AG10803 (cell line): ENCODE measurements around the gene SNAPC4.

Experiments used
- DNase-seq: peaks from one replicate; pipeline ENCODE4 v3.0.0; 2010; ENCODE audit warnings: low read depth
- H3K4me3 ChIP-seq: 2 replicates; pipeline ENCODE4 v1.5.1; 2011; ENCODE audit warnings: mild to moderate bottlenecking, low read length, control low read depth
- TF ChIP-seq, protein P1 (sequence below): conservative IDR thresholded peaks from 2 replicates; pipeline ENCODE4 v1.5.1; 2011; ENCODE audit warnings: mild to moderate bottlenecking, low read length, control low read depth, inconsistent platforms

The SNAPC4 gene

GRCh38 chr9:136437430-136437829, 37.5 kb upstream of the SNAPC4 start:
- peak overlapping the region; percentile 71 for H3K4me3 ChIP-seq
- DNase-seq, result peak; percentile 57
- TF ChIP-seq, protein P1, sequence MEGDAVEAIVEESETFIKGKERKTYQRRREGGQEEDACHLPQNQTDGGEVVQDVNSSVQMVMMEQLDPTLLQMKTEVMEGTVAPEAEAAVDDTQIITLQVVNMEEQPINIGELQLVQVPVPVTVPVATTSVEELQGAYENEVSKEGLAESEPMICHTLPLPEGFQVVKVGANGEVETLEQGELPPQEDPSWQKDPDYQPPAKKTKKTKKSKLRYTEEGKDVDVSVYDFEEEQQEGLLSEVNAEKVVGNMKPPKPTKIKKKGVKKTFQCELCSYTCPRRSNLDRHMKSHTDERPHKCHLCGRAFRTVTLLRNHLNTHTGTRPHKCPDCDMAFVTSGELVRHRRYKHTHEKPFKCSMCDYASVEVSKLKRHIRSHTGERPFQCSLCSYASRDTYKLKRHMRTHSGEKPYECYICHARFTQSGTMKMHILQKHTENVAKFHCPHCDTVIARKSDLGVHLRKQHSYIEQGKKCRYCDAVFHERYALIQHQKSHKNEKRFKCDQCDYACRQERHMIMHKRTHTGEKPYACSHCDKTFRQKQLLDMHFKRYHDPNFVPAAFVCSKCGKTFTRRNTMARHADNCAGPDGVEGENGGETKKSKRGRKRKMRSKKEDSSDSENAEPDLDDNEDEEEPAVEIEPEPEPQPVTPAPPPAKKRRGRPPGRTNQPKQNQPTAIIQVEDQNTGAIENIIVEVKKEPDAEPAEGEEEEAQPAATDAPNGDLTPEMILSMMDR, result no peak

- TF ChIP-seq, protein P1, result no peak
- DNase-seq, result no peak
Observed at GRCh38 chr9:136436055-136436634, 36.2 kb upstream of the SNAPC4 start.

DNA sequence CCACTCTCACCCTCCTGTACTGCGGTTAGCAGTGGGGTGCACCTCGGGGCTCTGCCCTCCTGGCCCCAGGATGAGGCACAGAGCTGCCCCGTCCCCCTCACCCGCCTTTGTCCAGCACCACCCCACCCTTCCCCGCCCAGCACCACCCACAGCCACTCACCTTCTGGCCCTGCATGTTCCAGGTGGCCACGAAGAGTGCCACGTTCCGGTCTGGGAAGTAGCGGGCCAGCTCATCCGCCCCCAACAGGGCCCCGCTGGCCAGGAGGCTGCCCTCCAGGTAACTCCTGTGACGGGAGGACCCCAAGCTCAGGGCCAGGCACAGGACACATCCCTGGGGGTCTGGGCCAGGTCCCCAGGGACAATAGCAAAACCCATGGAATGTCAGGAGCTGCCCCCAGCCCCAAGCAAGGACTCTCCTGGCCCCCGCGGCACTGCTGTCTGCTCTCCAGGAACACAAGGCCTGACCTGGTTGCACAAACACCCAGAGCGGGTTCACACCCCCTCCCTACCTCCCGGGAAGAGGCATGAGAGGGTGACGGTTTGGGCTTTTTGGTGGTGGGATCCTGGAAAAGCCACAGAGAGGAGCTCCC, 34.7 kb upstream of the SNAPC4 start:
- TF ChIP-seq, protein P1, result no peak
- DNase-seq, result no peak
- H3K4me3 ChIP-seq, result no peak overlapping the region

More at GRCh38 chr9:136436055-136436634, 36.2 kb upstream of the SNAPC4 start:
- no peak overlapping the region for H3K4me3 ChIP-seq

DNA sequence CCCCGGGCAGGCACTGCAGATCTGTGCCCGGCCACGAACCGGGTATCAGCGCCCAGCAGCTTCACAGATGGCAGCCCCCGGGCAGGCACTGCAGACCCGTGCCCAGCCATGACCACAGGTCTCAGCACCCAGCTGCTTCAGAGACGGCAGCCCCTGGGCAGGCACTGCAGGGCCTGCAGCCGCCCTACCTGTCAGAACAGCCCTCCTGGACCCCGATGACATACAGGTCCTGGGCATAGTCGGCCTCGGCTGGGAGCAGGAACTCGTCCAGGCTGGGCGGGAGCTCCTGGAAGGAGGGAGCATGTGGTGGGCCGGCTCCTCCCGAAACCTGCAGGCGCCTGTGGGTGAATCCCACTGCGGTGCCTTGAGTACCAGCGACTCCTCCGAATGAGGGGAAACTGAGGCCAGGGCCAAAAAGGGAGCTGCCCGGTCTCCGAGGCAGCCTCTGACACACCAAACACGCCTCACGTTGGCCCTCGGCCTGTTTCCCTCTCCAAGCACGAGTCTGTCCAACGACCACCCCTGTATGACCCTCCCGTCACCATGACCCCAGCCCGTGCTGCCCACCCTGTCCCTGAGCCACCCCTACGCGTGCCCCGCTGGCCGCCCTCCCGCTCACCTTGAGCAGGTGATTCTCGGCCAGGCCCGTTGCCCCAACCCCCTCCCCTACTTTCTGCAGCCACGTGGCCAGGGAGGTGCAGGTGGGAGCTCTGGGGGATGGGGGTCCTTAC, 34.0 kb upstream of the SNAPC4 start:
- DNase-seq, result no peak
- TF ChIP-seq, protein P1, result no peak
- H3K4me3 ChIP-seq, result no peak overlapping the region

DNA sequence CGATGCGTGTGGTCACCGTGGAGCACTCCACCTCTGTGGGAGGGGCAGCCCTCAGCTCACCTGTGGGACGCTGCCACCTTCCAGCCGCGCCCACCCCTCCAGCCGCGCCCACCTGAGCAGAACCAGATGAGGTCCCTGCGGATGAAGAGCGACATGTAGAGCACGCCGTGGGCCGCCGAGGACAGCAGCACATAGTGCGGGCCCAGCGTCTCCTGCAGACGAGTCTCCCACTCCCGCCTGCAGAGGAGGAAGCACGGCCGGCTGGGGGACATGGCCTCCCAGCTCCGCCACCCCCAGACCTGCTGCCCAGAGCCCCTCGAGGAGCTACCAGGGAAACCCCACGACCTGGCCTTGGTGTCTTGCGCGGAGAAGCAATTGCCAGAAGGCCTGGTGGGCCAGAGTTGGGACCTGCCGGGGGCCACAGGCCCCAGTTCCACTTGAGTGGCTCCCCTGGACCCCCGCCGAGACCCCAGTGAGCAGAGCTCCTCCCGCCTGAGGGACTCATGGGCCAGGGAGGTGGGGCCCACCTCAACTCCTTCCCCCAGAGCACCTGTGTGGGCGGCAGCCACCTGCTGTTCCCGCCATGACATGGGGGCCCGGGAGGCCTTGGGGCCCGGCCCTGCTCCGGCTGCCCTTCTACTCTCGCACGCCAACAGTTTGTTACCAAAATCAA, 33.2 kb upstream of the SNAPC4 start:
- DNase-seq, result no peak
- TF ChIP-seq, protein P1, result no peak
- H3K4me3 ChIP-seq, result no peak overlapping the region

DNA sequence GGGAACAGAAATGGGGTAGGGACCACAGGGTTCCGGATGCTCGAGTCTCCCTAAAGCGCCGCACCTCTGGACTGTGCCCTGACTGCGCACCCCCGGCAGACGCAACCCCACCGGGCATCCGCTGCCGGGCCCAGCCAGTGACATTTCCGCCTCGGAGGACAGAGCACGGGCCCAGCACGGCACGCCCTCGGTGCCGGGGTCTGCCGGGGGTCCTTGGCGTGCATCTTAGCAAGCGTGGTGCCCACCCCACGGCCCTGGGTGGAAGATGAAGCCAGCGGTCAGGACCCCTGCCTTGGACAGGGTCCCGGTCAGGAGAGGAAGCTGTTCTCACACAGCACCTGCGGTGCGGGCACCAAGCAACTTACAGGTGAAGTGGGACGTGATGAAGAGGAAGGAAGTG, 32.6 kb upstream of the SNAPC4 start:
- DNase-seq, result no peak
- TF ChIP-seq, protein P1, result no peak
- H3K4me3 ChIP-seq, result no peak overlapping the region
